GM21576 (cell line): Measurements from ENCODE around the gene BOLL.
"Not testable (repeated sequence)": the region's sequence is repeated elsewhere in the genome, so short reads cannot be mapped to it uniquely, and the experiment has no call there.

ENCODE experiments used
- ATAC-seq: cut with Tn5 transposase; IDR thresholded peaks from one replicate; pipeline ENCODE4 v1.9.1; 2021; ENCODE audit warnings: mild to moderate bottlenecking, moderate library complexity; ENCODE audit not compliant: unreplicated experiment

Gene BOLL

DNA sequence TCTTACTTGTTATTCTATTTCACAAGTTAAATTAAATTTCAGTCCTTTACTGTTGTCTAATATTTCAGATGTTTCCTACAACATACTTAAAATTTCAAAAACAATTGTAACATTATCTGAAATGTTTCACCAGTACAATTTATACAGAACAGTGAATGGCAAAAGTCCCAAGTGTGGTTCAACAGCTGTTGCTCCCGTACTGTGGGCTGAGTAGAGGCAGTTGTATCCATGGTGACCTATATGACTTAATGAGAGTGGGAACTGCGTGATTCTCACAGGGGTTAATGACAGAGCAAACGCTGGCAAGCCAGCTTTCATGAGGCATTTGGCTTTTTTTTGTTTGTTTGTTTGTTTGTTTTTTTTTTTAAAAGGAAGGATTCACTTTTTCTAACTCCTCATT, 13.9 kb upstream of the BOLL start:
- no peak for ATAC-seq

DNA sequence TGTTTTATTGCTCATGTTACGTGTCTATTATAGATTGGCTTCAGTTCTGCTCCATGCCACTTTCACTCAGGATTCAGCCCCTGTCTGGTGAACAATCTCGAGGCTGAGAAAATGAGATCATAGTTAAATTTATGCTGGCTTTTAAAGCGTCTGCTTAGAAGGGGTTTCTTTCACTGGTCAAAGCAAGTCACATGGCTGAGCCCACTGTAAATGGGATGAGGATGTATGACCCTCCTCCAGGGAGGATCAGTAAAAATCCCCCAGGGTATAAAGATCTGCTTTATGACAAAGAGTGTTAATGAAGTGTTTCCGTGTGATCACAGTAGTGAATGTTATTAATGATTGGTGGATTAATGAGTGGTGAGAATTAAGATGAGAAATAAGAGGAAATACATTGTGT, 13.1 kb upstream of the BOLL start:
- ATAC-seq: no peak

DNA sequence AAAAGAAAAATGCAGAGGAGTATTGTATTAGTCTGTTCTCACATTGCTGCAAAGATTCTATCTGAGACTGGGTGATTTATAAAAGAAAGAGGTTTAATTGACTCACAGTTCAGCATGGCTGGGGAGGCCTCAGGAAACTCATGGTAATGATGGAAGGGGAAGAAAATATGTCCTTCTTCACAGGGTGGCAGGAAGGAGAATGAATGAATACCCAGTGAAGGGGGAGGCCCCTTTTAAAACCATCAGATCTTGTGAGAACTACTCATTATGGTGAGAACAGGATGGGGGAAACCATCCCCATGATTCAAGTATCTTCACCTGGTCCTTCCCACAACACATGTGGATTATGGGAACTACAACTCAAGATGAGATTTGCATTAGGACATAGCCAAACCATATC, 10.2 kb upstream of the BOLL start:
- no peak for ATAC-seq

DNA sequence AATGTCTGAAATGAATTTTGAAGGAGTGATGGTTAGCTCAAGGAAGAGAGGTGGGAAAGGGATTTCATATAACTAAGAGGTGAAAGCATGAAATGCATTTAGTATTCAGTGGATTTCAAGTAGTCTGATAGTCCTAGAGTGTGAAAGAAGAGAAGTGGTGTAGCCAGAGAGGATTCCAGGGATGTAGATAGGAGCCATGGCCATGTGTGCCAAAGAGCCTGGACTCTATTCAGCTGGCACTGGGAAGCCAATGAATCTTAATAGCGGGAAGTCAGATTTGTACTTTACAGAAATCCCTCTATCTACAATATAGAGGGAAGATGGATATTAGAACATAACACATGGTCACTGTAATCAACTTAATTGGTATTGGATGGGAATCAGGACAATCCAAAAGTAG, 8.3 kb upstream of the BOLL start:
- no peak for ATAC-seq

DNA sequence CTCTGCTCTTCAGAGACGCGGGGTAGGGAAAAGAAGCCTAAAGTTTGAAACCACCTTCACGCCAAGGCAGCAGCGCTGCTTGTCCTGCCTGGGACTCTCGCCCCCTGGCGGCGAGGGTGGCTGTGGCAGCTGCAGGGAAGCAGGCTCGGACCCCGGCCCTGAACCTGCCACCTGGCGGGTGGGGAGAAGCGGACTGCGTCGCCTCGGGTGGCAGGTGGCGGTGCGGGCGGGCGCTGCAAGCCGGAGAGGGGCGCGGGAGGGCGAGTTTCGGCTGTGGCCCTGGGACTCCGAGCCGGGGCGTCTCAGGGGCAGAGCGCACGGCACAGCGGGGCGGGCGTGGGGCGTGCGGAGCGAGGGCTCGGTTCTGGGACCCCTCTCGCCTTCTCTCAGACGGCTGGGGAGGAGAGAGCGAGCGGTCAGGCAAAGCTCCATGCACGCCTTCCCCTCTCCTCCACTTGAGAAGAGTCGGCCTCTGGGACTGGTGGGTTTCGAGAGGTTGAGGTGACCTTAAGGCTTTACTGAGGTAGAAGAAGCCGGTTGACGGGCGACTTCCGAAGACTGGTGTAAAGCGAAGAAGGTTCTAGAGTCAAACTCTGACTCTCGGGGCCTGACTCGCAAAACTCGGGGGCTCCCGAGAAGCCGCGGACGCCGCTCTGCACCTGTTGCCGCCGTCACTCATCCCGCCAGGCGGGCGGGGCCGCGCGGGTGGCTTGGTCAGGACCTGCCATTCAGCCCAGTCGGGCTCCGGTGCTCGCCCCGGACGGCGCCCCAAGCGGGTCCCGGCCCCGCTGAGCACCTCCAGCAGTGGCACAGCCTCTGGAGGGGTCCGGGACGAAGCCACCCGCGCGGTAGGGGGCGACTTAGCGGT, 1.1 kb upstream of the BOLL start:
- peak; percentile 59 for ATAC-seq

DNA sequence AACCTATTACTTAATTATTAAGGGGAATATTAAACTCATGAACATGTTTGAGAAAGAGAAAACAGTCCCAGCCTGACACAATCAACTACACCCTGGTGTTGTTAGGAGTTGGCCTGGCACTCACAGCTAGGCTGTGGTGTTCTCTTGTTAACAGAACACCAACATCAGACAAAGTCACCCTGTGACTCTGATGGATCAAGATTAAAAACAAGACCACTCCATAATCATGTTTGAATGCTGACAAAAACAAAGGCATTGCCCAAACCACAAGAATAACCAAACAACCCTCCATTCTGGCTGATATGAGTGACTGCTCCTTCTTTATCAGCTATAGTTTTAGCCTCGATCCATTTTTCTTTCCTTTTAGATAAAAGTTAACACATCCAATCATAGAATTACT, 3.0 kb downstream of the BOLL start:
- ATAC-seq: no peak

DNA sequence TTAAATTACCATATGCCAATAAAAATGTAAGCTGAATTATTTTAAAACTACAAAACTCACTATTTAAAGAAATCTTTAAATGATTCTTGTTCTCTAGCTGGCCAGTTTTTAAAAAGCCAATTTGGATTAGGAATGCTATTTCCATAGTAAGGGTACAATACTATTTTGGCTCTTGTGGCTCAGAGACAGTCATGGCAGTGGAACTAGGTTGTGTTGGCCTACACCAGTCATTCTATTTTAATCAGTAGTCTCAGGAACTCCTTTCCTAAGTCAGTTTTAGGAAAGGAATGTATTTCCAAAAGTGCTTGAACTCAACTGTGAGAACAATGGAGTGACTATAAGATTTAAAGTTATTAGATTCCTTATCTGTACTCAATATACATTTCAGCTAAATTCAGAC, 5.9 kb downstream of the BOLL start:
- ATAC-seq: no peak

DNA sequence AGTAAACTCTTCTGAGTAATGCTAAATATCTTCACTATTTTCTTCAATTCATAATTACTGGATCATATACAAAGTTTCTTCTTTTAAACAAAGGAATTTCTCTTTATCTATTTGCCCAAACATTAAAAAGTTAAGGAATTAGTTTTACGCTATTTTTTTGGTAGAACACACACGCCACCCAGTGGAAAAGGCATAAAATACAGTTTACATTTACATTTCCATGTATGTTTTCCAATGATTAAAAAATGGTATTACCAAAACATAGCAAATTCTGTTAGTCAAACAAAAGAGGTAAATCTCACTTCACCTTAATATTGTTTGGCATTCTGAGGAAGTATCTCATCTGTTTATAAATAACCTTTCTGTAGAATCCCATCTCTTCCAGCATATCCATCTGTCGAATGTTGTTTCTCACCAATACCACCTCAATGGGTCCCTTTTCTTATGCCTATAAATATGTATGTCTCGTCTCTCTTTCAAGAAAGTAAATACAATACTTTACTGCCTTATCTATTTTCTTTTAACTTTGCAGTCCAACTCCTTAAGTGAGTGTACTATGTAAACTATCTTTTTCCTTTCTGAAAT, 7.2 kb downstream of the BOLL start:
- ATAC-seq: no peak

DNA sequence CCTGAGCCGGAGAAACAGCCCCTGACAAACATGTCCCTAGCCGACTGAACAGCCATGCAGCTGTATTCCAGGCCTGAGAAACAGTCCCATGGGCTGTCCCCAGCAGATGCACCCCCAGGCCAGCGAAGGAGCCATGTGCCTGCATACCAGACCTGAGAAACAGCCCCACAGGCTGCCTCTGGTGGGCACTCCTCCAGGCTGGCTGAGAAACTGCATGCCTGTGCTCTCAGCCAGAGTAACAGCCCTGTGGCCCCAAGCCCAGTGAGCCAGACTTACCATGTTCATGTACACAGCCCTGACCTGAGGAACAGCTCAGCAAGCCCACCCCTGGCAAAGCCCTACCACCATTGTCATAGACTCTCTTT, 24.8 kb downstream of the BOLL start:
- ATAC-seq: no peak

DNA sequence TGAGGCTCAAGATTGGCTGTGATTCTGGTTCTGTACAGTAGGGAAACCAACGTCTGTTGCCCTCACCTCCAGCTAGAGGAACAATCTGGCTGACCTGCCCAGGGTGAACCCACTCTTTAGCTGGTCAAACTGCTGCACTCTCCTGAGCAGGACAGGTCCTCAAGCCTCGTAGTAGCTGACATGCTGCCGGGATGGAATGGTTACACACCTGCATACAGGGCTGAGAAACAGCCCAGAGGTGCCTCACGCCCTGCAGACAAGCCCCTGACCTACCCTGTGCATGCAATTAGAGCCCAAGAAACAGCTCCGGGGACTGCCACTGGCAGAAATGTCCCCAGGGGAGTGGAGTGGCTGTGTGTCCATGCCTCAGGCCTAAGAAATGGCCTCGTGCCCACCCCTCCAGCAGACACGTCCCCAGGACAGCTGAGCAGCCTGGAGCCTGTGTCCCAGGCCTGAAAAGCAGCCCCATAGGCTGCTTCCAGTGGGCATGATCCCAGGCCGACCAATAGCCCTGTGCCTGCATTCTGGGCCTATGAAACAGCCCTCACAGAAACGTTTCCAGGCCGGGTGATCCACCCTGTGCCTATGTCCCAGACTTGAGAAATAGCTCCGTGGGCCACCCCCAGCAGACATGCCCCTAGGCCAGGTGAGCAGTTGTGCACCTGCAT, 25.4 kb downstream of the BOLL start:
- ATAC-seq: no peak

DNA sequence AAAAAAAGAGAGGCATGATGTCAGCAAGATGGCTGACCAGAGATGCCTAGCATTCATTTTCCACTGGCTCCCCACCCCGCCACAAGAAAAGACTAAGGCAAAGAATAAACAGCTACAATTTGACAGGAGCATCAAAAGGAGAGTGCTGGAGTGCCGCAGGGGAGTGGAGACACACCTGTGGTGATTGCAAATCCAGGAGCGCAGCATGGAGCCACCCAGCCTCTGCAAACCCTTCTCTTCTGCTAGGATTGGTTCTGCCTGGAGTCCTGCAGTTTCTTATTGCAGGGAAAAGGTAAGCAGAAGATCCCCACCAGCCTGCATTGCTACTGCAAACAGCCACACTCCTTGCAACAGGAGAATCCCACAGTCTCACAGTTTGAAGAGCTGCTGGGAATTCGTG, 26.1 kb downstream of the BOLL start:
- ATAC-seq: no peak

DNA sequence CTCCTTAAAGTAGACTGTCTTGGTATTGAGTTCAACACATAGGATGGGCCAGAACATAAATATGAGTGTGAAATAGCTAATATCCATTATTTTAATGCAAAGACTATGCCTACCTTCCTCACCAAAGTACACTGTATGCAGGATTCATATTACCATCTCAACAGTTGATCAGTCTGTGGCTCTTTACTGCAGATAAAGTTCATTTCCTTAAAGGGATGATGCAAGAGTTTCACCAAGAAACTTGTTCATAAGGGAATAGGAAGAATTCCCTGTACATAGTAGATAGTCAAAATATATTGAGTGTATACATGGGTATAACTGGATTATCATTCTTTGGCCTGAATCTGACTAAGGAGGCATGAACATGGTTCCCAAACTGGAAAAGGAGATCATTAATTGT, 44.9 kb downstream of the BOLL start:
- ATAC-seq: no peak

DNA sequence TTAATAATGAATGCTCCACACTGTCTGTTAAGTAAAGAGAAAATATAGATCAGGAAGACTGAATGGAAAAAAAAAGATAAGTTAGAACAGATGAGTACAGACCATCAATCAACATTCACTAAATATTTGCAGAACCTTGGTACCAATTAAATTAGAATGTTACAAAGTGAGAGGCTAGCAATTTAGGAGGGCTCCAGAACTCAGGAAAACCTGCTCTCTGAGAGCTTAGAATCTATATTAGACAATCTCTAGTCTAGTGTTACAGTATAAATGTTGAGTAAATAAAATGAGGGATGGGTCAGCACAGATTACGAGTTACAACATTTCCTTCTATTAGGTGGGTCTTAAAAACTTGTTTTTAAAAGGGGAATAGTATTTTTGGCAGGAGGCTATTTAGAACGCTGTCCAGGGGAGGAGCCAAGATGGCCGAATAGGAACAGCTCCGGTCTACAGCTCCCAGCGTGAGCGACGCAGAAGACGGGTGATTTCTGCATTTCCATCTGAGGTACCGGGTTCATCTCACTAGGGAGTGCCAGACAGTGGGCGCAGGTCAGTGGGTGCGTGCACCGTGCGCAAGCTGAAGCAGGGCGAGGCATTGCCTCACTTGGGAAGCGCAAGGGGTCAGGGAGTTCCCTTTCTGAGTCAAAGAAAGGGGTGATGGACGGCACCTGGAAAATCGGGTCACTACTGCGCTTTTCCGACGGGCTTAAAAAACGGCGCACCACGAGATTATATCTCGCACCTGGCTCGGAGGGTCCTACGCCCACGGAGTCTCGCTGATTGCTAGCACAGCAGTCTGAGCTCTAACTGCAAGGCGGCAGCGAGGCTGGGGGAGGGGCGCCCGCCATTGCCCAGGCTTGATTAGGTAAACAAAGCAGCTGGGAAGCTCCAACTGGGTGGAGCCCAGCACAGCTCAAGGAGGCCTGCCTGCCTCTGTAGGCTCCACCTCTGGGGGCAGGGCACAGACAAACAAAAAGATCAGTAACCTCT, 56.3 kb downstream of the BOLL start:
- ATAC-seq: not testable (repeated sequence)

DNA sequence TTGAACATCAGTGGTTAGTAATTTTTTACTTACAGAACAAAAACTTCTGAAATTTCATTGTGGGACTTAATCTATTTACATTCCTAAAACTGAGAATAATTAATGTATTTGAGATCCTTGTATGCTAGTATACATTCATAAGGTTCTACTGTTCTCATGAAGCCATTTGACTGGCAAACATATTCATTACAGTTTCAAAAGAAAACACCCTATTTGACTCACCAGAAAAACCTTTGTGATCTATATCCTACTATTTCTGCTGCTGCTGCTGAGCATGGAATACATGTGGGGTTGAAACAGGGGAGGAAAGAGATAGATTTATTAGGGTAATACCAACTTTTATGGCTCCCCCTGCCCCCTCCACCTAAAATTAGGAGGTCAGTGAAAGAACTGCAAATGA, 58.1 kb downstream of the BOLL start:
- ATAC-seq: no peak

DNA sequence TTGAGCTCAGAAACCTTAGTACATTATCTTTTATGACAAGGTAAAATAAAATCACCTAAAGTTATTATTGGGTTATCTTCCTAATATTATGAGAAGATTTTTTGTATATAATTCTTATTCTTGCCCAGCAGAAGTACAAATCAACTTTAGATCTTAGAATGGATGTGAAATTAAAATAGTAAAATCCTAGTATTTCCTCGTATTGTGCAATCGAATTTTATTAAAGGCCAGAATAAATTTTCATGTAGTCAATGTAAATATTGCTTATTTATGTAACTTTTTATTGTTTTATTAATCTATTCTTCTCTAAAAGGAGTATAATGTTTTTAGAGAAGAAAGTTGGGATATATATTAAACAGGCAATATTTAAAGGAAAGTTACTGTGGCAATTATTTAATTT, 67.3 kb downstream of the BOLL start:
- ATAC-seq: no peak

DNA sequence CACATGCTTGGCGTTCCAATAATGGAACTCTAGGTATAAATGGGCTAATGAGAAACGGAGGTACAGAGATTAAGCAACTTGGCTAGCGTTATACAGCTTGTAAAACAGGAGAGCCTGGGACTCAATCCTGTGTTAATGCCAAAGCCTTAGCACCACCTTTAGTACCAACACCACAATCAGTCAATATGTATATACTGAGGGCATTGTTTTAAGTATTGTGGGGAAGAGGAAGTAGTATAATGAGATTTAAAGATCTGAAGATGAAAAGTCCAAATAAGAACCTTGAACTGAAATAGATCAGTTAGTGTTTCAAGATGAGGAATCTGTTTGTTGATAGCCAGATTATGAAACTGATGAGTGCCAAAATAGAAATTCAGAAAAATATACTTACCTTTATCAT, 71.8 kb downstream of the BOLL start:
- ATAC-seq: no peak

DNA sequence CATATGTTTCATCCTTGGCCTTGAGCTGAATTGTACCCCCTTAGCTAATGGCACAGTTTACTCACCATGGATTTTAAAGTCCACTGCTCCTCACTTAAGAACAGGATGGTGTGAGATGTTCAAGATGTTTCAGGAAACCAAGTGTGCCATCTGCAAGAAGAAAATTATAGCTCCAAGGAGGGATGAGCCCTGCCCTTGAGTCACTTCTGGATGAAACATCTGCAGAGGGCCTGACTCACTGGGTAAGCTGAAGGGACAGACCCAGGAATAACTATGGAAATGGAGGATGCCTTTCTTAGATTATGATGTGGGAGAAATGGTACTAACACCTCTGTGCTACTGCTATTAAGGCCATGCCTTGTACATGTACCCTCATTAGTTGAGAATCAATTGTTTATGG, 73.5 kb downstream of the BOLL start:
- no peak for ATAC-seq

DNA sequence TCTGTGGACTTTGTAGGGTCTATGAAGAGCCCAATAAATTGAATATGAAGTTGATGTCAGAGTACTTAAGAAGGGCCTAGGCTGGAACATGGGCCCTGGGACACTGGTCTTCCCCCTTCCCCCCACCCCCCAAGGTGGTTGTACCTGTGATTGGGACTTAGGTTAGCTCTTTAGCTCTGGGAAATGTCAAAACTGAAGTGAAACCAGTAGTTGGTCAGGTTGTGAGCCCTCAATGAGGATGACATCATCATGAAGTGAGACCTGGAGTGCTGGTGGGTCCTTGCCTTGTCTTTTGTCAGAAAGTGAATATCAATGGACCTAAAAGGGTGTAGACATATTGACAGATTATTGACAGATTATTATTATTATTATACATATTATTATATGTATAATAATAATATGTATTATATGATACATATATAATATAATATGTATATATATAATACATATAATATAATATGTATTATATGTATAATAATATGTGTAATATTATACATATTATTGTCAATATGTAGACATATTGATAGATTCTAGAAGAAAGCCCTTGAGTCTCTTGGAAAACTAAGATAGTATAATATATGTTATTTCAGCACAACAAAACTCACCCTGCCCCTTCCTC, 74.6 kb downstream of the BOLL start:
- ATAC-seq: peak; percentile 78

DNA sequence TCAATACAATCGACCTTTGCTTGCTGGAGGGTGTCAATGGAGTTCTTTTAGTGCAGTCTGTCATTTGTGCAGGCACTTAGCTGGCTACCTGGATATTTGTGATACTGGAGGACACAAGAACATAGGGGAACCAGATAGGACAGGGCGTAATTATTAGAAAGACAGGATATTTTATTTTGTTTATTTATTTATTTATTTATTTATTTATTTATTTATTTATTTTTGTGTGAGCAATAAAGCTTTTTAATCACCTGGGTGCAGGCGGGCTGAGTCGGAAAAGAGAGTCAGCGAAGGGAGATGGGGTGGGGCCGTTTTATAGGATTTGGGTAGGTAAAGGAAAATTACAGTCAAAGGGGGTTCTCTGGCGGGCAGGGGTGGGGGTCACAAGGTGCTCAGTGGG, 76.0 kb downstream of the BOLL start:
- not testable (repeated sequence) for ATAC-seq

DNA sequence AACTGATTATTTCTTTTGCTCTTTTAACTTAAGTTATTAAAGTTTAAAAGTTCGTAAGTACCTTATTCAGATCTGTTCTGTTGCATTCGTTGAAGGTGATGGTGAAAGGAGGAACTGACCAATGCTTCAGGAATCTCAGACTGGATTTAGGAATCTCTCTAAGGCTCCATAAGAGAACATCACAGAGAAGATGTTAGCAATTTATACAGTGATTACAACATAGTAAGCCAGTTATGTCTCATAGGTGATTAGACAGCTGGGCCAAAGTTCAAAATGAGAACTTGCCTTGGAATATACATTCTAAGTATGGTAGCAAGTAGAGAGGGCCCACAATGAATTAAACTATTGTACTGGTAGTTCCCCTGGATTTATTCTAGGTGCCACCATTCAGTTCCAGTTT, 76.8 kb downstream of the BOLL start:
- ATAC-seq: no peak
